Fibroblast of the aortic adventitia (primary cell): Measurements from ENCODE around the gene HNF1B. TPM values are rescaled to one million over a fixed set of nuclear protein-coding genes. Genes with fewer than 3 reads are reported as not detected.
"Not testable (repeated sequence)": the region's sequence is repeated elsewhere in the genome, so short reads cannot be mapped to it uniquely, and the experiment has no call there.

Experiments used
- DNase-seq: peaks from one replicate; pipeline ENCODE4 v3.0.0-alpha.2; 2010; ENCODE audit warnings: low read depth
- H3K4me3 ChIP-seq: 2 replicates; pipeline ENCODE4 v1.5.1; 2011; ENCODE audit warnings: low read depth, mild to moderate bottlenecking, control low read depth, low read length, moderate library complexity
- total RNA-seq: library from RNA; depleted of rRNA; stranded (reverse); fragments of >200 nt; gene quantifications from 2 replicates; pipeline ENCODE4 v1.2.3, GENCODE V29; 2012; ENCODE audit warnings: low replicate concordance
- TF ChIP-seq, protein P1 (sequence below): IDR thresholded peaks from 2 replicates; pipeline ENCODE4 v1.5.1; 2011; ENCODE audit warnings: mild to moderate bottlenecking, low read length, control low read depth, inconsistent platforms; ENCODE audit not compliant: insufficient read depth

HNF1B gene
- total RNA-seq, 1 donor: not detected

DNA sequence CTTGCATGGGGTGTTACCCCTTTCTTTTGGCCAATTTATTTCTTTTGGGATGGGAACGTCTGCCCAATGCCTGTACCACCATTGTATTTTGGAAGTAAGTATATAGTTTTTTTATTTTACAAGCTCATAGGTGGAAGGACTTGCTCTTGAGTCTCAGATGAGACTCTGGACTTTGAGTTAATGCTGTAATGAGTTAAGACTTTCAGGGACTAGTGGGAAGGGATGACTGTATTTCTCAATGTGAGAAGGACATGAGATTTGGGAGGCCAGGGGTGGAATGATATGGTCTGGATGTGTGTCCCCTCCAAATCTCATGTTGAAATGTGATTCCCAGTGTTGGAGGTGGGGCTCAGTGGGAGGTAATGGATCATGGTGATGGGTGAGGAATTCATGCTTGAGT, 49.1 kb downstream of the HNF1B start:
- no peak overlapping the region for H3K4me3 ChIP-seq
- TF ChIP-seq, protein P1, sequence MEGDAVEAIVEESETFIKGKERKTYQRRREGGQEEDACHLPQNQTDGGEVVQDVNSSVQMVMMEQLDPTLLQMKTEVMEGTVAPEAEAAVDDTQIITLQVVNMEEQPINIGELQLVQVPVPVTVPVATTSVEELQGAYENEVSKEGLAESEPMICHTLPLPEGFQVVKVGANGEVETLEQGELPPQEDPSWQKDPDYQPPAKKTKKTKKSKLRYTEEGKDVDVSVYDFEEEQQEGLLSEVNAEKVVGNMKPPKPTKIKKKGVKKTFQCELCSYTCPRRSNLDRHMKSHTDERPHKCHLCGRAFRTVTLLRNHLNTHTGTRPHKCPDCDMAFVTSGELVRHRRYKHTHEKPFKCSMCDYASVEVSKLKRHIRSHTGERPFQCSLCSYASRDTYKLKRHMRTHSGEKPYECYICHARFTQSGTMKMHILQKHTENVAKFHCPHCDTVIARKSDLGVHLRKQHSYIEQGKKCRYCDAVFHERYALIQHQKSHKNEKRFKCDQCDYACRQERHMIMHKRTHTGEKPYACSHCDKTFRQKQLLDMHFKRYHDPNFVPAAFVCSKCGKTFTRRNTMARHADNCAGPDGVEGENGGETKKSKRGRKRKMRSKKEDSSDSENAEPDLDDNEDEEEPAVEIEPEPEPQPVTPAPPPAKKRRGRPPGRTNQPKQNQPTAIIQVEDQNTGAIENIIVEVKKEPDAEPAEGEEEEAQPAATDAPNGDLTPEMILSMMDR: no peak
- DNase-seq: no peak

DNA sequence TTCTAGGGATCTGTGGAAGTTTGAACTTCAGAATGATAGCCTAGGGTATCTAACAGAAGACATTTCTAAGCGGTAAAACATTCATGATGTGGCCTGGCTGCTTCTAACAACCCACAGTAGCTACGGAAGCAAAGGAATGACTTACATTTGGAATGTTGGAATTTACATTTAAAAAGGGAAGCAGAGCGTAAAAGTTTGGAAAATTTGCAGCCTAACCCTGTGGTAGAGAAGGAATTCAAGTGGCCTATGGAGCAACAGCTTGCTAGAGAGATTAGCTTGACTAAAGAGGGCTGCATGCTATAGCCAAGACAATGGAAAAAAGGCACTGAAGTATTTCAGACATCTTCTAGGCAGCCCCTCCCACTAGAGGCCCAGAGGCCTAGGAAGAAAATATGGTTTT, 50.1 kb downstream of the HNF1B start:
- peak; percentile 6 for DNase-seq
- TF ChIP-seq, protein P1: no peak
- no peak overlapping the region for H3K4me3 ChIP-seq

DNA sequence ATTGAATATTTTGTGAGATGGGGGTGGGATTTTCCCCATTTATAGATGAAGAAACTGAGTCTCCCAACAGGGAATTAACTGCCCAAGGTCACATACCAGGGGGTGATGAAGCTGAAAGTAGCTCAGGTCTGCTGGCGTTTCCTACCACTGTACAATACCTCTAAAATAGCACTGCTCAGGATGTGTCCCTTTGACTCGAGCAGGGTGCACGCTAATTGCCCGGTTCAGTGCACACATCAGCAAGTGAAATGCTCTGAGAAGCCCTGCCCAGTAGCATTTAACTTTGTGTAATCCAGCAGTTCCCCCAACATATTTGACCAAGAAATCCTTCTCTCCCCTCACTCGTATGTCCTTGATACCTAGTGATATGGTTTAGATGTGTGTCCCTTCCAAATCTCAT, 51.5 kb downstream of the HNF1B start:
- no peak overlapping the region for H3K4me3 ChIP-seq
- TF ChIP-seq, protein P1: no peak
- DNase-seq: no peak

DNA sequence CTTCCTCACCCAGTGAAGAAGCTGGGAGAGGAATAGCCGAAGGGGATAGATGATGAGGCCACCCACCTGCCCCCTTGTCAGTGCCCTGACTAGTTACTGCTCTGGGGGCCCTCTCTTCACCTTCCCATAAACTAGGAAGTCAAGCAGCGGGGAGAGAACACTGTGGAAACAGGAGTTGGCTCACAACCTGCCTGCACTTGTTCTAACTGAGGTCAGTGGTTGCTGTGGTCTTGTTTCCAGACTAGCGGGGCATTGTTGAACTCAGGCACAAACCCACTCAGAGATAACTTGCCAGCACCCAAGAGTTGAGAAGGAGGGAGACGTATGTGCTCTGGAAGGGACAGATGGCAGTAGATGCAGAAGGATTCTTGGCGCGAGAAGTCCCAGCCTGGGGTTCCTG, 53.1 kb downstream of the HNF1B start:
- H3K4me3 ChIP-seq: no peak overlapping the region
- TF ChIP-seq, protein P1: no peak
- no peak for DNase-seq

DNA sequence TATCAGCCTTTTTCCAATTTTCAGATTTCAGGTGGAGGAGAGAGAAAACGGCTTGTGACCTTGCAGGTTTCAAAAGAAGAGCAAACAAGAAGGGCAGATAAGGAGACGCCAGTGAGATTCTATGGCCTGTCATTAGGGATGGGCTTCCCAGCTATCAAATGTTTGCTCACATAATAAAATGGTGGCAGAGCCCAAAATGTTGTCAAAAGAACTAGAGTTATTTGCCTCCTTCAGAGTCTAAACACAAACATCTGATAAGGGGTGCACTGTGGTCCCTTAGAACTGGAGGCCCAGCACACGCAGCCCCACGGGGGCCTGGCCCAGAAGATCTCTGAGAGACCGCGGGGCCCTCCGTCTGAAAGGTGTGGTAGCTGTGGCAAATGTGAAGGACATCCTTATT, 55.5 kb downstream of the HNF1B start:
- TF ChIP-seq, protein P1: no peak
- no peak overlapping the region for H3K4me3 ChIP-seq
- DNase-seq: no peak

- no peak for DNase-seq
- no peak overlapping the region for H3K4me3 ChIP-seq
- TF ChIP-seq, protein P1: no peak
Observed at GRCh38 chr17:37683454-37683984, 61.3 kb downstream of the HNF1B start.

GRCh38 chr17:37682007-37682406, 62.9 kb downstream of the HNF1B start:
- no peak for DNase-seq
- TF ChIP-seq, protein P1: no peak
- H3K4me3 ChIP-seq: no peak overlapping the region

- not testable (repeated sequence) for DNase-seq
Observed at GRCh38 chr17:37679995-37680394, 64.9 kb downstream of the HNF1B start.

More at GRCh38 chr17:37679995-37680394, 64.9 kb downstream of the HNF1B start:
- H3K4me3 ChIP-seq: not testable (repeated sequence)
